Hepatocyte (in vitro differentiated cells): ENCODE data around the gene NUBP1. TPM values are rescaled to one million over a fixed set of nuclear protein-coding genes. Genes with fewer than 3 reads are reported as not detected.

Source experiments
- DNase-seq: peaks from one replicate; pipeline ENCODE4 v3.0.0-alpha.2; 2016; ENCODE audit warnings: low spot score
- H2AFZ ChIP-seq: fragments of 200-600 bp; sonication (generic); 2 replicates; pipeline ENCODE4 v1.6.0; 2016; ENCODE audit warnings: antibody characterized with exemption, mild to moderate bottlenecking
- H3K27ac ChIP-seq: fragments of 200-600 bp; sonication (generic); 2 replicates; pipeline ENCODE4 v1.5.1; 2016; ENCODE audit warnings: mild to moderate bottlenecking
- H3K27me3 ChIP-seq: fragments of 200-600 bp; sonication (generic); 2 replicates; pipeline ENCODE4 v1.6.1; 2016
- H3K36me3 ChIP-seq: fragments of 200-600 bp; sonication (generic); replicated peaks from 2 replicates; pipeline ENCODE4 v1.5.1; 2016; ENCODE audit warnings: low read depth; ENCODE audit not compliant: insufficient read depth
- H3K4me1 ChIP-seq: fragments of 200-600 bp; sonication (generic); 2 replicates; pipeline ENCODE4 v1.5.1; 2016; ENCODE audit warnings: mild to moderate bottlenecking, moderate library complexity; ENCODE audit not compliant: insufficient read depth
- H3K4me2 ChIP-seq: fragments of 200-600 bp; sonication (generic); 2 replicates; pipeline ENCODE4 v1.6.0; 2016
- H3K4me3 ChIP-seq: fragments of 200-600 bp; sonication (generic); 2 replicates; pipeline ENCODE4 v1.5.1; 2016; ENCODE audit warnings: mild to moderate bottlenecking
- H3K79me2 ChIP-seq: fragments of 200-600 bp; sonication (generic); 2 replicates; pipeline ENCODE4 v1.6.0; 2017; ENCODE audit warnings: mild to moderate bottlenecking
- H3K9me2 ChIP-seq: fragments of 200-600 bp; sonication (generic); replicated peaks from 2 replicates; pipeline ENCODE4 v1.6.0; 2017; ENCODE audit warnings: mild to moderate bottlenecking; ENCODE audit not compliant: insufficient read depth
- H3K9me3 ChIP-seq: fragments of 200-600 bp; sonication (generic); 2 replicates; pipeline ENCODE4 v1.5.1; 2016; ENCODE audit warnings: low read depth, mild to moderate bottlenecking
- H4K20me1 ChIP-seq: fragments of 200-600 bp; sonication (generic); 2 replicates; pipeline ENCODE4 v1.6.0; 2016; ENCODE audit warnings: mild to moderate bottlenecking; ENCODE audit not compliant: insufficient read depth, poor library complexity, severe bottlenecking
- EZH2 ChIP-seq: fragments of 200-600 bp; sonication (generic); IDR thresholded peaks from 2 replicates; pipeline ENCODE4 v1.6.1; 2016; ENCODE audit warnings: antibody characterized with exemption, mild to moderate bottlenecking, borderline replicate concordance
- EZH2phosphoT487 ChIP-seq: fragments of 200-600 bp; sonication (generic); IDR thresholded peaks from one replicate; pipeline ENCODE4 v1.6.1; 2018; ENCODE audit warnings: antibody characterized with exemption, mild to moderate bottlenecking, low read depth, moderate library complexity; ENCODE audit not compliant: unreplicated experiment, severe bottlenecking
- WGBS: methylation state at CpG from one replicate; pipeline ENCODE4 v1.1.6; 2016; ENCODE audit warnings: low lambda C conversion rate; ENCODE audit errors: missing lambda C conversion rate; 5-methylcytosine and 5-hydroxymethylcytosine counted together
- polyA plus RNA-seq: library from polyadenylated mRNA; unstranded; fragments of >200 nt; fragmentation: Nextera tagmentation; extraction: Ambion mirVana; gene quantifications from 2 replicates; pipeline ENCODE4 v1.2.1, GENCODE V29; 2016
- total RNA-seq: library from RNA; depleted of rRNA; stranded (reverse); fragments of >200 nt; gene quantifications from 2 replicates; pipeline ENCODE4 v1.2.3, GENCODE V29; 2014
- TF ChIP-seq, protein P1 (sequence below): fragments of 200-600 bp; sonication (generic); IDR thresholded peaks from 2 replicates; pipeline ENCODE4 v1.5.1; 2016; ENCODE audit warnings: antibody characterized with exemption, mild to moderate bottlenecking; ENCODE audit not compliant: poor library complexity

Gene NUBP1
- total and polyA plus RNA-seq, 2 experiments from 2014 or later = 25.6 to 31.7 TPM

DNA sequence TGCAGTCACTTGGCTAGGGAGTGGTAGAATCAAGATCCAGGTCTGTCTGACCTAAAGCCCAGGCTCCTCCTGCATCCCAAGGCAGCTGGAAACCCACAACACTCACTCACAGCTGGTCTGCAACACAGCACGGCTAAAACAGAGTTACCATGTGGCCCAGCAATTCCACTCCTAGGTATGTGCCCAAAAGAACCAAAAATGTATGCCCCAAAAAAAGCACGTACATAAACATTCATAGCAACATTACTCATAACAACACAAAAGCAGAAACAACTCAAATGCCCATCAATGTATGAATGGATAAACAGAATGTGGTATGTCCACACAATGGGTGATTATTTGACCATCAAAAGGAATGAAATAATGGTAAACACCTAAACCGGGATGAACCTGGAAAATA, 66.1 kb downstream of the NUBP1 start:
- 95% methylated on average over 3 of the region's 3 CpGs for WGBS
- no peak overlapping the region for H3K4me3 ChIP-seq

DNA sequence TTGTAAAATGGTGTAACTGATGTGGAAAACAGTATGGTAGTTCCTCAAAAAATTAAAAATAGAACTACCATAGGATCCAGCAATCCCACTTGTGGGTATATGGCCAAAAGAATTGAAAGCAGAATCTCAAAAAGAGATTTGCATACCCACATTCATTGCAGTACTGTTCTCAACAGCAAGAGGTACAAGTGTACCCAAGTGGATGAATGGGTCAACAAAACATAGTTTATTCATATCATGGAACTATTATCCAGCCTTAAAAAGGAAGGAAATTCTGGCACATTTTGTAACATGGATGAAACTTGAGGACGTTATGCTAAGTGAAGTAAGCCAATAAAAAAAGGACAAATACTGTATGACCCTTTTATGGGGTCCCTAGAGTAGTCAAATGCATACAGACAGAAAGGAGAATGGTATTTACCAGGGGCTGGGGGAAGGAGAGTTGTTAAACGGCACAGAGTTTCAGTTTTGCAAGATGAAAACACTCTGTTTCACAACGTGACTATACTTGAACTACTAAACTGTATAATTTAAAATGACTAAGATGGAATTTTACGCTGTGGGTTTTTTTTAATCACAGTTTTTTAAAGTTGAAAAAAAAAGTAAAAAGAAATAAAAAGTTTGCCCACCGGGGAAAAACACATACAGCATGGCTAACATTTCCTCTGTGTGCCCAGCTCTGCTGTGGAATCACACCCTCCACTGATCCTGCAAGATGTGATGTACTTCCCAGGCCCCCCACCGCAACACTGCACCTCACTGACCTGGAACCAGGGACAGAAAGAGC, 68.9 kb downstream of the NUBP1 start:
- TF ChIP-seq, protein P1, sequence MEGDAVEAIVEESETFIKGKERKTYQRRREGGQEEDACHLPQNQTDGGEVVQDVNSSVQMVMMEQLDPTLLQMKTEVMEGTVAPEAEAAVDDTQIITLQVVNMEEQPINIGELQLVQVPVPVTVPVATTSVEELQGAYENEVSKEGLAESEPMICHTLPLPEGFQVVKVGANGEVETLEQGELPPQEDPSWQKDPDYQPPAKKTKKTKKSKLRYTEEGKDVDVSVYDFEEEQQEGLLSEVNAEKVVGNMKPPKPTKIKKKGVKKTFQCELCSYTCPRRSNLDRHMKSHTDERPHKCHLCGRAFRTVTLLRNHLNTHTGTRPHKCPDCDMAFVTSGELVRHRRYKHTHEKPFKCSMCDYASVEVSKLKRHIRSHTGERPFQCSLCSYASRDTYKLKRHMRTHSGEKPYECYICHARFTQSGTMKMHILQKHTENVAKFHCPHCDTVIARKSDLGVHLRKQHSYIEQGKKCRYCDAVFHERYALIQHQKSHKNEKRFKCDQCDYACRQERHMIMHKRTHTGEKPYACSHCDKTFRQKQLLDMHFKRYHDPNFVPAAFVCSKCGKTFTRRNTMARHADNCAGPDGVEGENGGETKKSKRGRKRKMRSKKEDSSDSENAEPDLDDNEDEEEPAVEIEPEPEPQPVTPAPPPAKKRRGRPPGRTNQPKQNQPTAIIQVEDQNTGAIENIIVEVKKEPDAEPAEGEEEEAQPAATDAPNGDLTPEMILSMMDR = no peak
- no peak for TF ChIP-seq EZH2
- no peak for TF ChIP-seq EZH2phosphoT487
- no peak overlapping the region for H2AFZ ChIP-seq
- H4K20me1 ChIP-seq = no peaks in the 10 kb centered on the region
- no peaks in the 10 kb centered on the region for H3K4me1 ChIP-seq
- H3K9me3 ChIP-seq = no peaks in the 10 kb centered on the region
- H3K36me3 ChIP-seq = no peaks in the 10 kb centered on the region
- no peaks in the 10 kb centered on the region for H3K9me2 ChIP-seq
- WGBS = 70% methylated on average over 6 of the region's 6 CpGs
- H3K4me2 ChIP-seq = no peak overlapping the region
- H3K27ac ChIP-seq = no peak overlapping the region
- H3K4me3 ChIP-seq = no peak overlapping the region
- H3K27me3 ChIP-seq = peaks cover 7% of the 10 kb centered on the region
- no peaks in the 10 kb centered on the region for H3K79me2 ChIP-seq
- no peak for DNase-seq

More for the DNA sequence above, 66.1 kb downstream of the NUBP1 start:
- Histone ChIP-seq H3K4me2 (no peak overlapping the region), H4K20me1 (no peaks in the 10 kb centered on the region), H3K4me1 (no peaks in the 10 kb centered on the region), H3K9me3 (no peaks in the 10 kb centered on the region), H3K9me2 (no peaks in the 10 kb centered on the region), H3K36me3 (no peaks in the 10 kb centered on the region), H3K79me2 (no peaks in the 10 kb centered on the region), H2AFZ (no peak overlapping the region), H3K27me3 (no peaks in the 10 kb centered on the region), H3K27ac (no peak overlapping the region)
- TF ChIP-seq EZH2phosphoT487 (no peak), EZH2 (no peak)
- TF ChIP-seq, protein P1 = no peak
- DNase-seq = no peak

DNA sequence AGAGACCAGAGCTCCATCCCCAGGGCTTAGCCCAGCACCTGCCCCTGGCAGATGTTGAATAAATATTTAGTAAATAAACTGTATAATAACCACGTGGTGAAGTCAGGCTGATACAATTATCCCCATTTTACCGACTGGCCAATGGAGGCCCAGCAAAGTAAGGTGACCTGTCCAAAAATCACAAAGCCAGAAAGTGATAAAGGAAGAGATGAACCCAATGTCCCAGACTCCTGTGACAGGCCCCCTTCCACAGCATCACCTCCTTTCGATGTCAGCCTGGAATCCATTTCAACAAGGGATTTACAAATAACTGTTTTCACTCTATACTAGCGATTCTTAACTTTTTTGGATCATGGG, 69.4 kb downstream of the NUBP1 start:
- Histone ChIP-seq H2AFZ (no peak overlapping the region), H3K9me2 (no peaks in the 10 kb centered on the region), H4K20me1 (no peaks in the 10 kb centered on the region), H3K27me3 (peaks cover 12% of the 10 kb centered on the region), H3K4me3 (no peak overlapping the region), H3K36me3 (no peaks in the 10 kb centered on the region), H3K4me1 (peaks cover 3% of the 10 kb centered on the region), H3K4me2 (no peak overlapping the region), H3K79me2 (no peaks in the 10 kb centered on the region), H3K27ac (no peak overlapping the region), H3K9me3 (no peaks in the 10 kb centered on the region)
- WGBS = 82% methylated on average over 4 of the region's 4 CpGs
- DNase-seq = no peak
- no peak for TF ChIP-seq EZH2

DNA sequence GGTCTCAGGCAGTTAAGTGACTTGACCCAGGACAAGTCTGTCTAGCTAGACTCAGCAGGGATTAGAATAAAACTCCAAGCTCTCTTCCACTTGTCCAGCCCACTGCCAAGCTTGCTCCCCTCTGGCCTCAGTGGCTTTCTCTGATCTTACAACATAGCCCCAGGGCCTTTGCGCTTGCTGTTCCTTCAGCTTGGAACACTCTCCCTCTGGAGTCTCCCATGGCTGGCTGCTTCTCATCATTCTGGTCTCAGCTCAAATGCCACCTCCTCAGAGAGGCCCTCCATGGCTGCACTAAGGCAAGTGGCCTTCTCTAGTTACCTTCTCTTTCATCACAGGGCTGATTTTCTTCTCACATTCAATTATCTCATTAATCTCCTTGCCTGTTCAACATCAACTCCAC, 73.9 kb downstream of the NUBP1 start:
- no peaks in the 10 kb centered on the region for H3K36me3 ChIP-seq
- H3K4me1 ChIP-seq = peaks cover 4% of the 10 kb centered on the region
- H3K4me3 ChIP-seq = no peak overlapping the region
- DNase-seq = no peak
- H3K4me2 ChIP-seq = peak overlapping the region; percentile 93
- no peaks in the 10 kb centered on the region for H4K20me1 ChIP-seq
- TF ChIP-seq EZH2phosphoT487 = no peak
- TF ChIP-seq, protein P1 = no peak
- TF ChIP-seq EZH2 = no peak
- no peaks in the 10 kb centered on the region for H3K9me2 ChIP-seq
- H3K27ac ChIP-seq = no peak overlapping the region
- H3K9me3 ChIP-seq = no peaks in the 10 kb centered on the region
- H3K79me2 ChIP-seq = no peaks in the 10 kb centered on the region
- H3K27me3 ChIP-seq = peaks cover 18% of the 10 kb centered on the region
- 100% methylated on average over 1 of the region's 1 CpG for WGBS
- no peak overlapping the region for H2AFZ ChIP-seq
